Measurements from ENCODE around the gene SPATS2.

DNA sequence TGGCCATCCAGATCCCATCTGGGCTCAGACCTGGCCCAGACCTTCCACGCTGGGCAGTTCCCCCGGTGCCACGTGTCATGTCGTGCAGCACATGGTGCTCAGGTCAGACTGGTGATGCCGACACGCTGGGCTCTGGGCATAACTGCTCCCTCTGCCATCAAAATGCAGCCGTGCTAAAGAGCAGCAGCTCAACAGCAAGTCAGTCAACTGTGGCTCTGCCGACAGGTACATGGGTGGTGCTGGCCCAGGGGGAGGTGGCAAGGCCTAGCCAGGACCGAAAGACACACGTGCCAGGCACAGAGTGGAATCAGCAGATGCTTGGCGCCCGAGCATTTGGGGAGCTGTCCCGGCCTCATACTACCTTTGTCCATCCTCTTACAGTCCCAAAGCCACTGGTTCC is 199.1 kb downstream of the SPATS2 start:
- TF ChIP-seq, protein P1, sequence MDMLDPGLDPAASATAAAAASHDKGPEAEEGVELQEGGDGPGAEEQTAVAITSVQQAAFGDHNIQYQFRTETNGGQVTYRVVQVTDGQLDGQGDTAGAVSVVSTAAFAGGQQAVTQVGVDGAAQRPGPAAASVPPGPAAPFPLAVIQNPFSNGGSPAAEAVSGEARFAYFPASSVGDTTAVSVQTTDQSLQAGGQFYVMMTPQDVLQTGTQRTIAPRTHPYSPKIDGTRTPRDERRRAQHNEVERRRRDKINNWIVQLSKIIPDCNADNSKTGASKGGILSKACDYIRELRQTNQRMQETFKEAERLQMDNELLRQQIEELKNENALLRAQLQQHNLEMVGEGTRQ (IDR thresholded peaks at IDR 0.05; ENCODE audit: low read depth, low read length): no peak
- TF ChIP-seq, protein P2, sequence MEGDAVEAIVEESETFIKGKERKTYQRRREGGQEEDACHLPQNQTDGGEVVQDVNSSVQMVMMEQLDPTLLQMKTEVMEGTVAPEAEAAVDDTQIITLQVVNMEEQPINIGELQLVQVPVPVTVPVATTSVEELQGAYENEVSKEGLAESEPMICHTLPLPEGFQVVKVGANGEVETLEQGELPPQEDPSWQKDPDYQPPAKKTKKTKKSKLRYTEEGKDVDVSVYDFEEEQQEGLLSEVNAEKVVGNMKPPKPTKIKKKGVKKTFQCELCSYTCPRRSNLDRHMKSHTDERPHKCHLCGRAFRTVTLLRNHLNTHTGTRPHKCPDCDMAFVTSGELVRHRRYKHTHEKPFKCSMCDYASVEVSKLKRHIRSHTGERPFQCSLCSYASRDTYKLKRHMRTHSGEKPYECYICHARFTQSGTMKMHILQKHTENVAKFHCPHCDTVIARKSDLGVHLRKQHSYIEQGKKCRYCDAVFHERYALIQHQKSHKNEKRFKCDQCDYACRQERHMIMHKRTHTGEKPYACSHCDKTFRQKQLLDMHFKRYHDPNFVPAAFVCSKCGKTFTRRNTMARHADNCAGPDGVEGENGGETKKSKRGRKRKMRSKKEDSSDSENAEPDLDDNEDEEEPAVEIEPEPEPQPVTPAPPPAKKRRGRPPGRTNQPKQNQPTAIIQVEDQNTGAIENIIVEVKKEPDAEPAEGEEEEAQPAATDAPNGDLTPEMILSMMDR (conservative IDR thresholded peaks at IDR 0.05; ENCODE audit: low read depth, low read length): no peak
- TF ChIP-seq CHD1 (IDR thresholded peaks at IDR 0.05; ENCODE audit: low read depth, low read length) (no peak), BHLHE40 (IDR thresholded peaks at IDR 0.05; ENCODE audit: low read depth, low read length) (no peak), MXI1 (IDR thresholded peaks at IDR 0.05; ENCODE audit: borderline replicate concordance, low read depth, low read length) (no peak), SMC3 (IDR thresholded peaks at IDR 0.05; ENCODE audit: low read depth, low read length) (no peak), MAFK (IDR thresholded peaks at IDR 0.05; ENCODE audit: low read depth, low read length) (no peak), RCOR1 (IDR thresholded peaks at IDR 0.05; ENCODE audit: insufficient replicate concordance, low read length) (no peak)

Measured in IMR-90 (cell line).